Measurements from ENCODE around the gene LRSAM1. TPM values are rescaled to one million over a fixed set of nuclear protein-coding genes. Genes with fewer than 3 reads are reported as not detected.
A peak's percentile ranks its signal among the peaks of the same experiment; 100 is the strongest.

LRSAM1 gene
- total and polyA plus RNA-seq, 4 donors, result 6.6 to 9.7 (median 7.1) TPM

DNA sequence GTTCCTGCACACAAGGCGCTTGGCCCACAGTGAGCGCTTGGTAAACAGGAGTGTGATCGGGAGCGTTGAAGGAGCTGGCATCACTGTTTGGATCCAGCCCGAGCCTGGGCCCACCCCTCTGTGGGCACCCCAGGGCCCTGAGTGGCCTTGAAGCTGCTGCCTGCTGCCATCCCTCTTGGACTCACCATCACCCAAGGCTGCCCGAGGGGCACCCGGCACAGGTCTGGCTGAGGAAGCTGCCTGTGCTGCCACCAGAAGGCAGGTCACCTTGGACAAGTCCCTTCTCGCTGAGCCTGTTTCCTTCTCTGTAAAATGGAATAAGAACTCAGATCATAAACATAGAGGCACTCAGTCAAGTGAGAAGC, 53.6 kb downstream of the LRSAM1 start:
- TF ChIP-seq, protein P1, sequence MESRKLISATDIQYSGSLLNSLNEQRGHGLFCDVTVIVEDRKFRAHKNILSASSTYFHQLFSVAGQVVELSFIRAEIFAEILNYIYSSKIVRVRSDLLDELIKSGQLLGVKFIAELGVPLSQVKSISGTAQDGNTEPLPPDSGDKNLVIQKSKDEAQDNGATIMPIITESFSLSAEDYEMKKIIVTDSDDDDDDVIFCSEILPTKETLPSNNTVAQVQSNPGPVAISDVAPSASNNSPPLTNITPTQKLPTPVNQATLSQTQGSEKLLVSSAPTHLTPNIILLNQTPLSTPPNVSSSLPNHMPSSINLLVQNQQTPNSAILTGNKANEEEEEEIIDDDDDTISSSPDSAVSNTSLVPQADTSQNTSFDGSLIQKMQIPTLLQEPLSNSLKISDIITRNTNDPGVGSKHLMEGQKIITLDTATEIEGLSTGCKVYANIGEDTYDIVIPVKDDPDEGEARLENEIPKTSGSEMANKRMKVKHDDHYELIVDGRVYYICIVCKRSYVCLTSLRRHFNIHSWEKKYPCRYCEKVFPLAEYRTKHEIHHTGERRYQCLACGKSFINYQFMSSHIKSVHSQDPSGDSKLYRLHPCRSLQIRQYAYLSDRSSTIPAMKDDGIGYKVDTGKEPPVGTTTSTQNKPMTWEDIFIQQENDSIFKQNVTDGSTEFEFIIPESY (IDR thresholded peaks at IDR 0.05), result no peak
- no peak for TF ChIP-seq SP1 (IDR thresholded peaks at IDR 0.05)
- no peak for TF ChIP-seq FOXA2 (IDR thresholded peaks at IDR 0.05)
- TF ChIP-seq, protein P2, sequence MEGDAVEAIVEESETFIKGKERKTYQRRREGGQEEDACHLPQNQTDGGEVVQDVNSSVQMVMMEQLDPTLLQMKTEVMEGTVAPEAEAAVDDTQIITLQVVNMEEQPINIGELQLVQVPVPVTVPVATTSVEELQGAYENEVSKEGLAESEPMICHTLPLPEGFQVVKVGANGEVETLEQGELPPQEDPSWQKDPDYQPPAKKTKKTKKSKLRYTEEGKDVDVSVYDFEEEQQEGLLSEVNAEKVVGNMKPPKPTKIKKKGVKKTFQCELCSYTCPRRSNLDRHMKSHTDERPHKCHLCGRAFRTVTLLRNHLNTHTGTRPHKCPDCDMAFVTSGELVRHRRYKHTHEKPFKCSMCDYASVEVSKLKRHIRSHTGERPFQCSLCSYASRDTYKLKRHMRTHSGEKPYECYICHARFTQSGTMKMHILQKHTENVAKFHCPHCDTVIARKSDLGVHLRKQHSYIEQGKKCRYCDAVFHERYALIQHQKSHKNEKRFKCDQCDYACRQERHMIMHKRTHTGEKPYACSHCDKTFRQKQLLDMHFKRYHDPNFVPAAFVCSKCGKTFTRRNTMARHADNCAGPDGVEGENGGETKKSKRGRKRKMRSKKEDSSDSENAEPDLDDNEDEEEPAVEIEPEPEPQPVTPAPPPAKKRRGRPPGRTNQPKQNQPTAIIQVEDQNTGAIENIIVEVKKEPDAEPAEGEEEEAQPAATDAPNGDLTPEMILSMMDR (IDR thresholded peaks at IDR 0.05; ENCODE audit: low read depth, low read length, missing input control), result no peak
- no peak overlapping the region for H3K27ac ChIP-seq (ENCODE audit: low read depth in 1 of 2, low read length in 2 of 2)
- no peak overlapping the region for H3K9ac ChIP-seq (ENCODE audit: low read depth in 1 of 2, low read length in 2 of 2)
- no peaks in the 10 kb centered on the region for H3K9me3 ChIP-seq (ENCODE audit: control insufficient read depth in 4 of 4, low read length in 3 of 4)
- no peaks in the 10 kb centered on the region for H3K4me1 ChIP-seq (ENCODE audit: control insufficient read depth in 4 of 4, insufficient read depth in 4 of 4, low read length in 3 of 4)
- 88% methylated on average over 8 of the region's 8 CpGs for WGBS
- no peaks in the 10 kb centered on the region for H3K27me3 ChIP-seq (ENCODE audit: control insufficient read depth in 4 of 4, insufficient read depth in 4 of 4, low read length in 3 of 4)
- peaks cover 0 to 5% (median 3%) of the 10 kb centered on the region in 4 donors for H3K36me3 ChIP-seq (ENCODE audit: control insufficient read depth in 4 of 4, insufficient read depth in 3 of 4, low read depth in 1 of 4, low read length in 3 of 4)
- no peak overlapping the region for H3K4me3 ChIP-seq (ENCODE audit: low read depth in 1 of 3, low read length in 3 of 3)
- DNase-seq (ENCODE audit: low spot score), result no peak

DNA sequence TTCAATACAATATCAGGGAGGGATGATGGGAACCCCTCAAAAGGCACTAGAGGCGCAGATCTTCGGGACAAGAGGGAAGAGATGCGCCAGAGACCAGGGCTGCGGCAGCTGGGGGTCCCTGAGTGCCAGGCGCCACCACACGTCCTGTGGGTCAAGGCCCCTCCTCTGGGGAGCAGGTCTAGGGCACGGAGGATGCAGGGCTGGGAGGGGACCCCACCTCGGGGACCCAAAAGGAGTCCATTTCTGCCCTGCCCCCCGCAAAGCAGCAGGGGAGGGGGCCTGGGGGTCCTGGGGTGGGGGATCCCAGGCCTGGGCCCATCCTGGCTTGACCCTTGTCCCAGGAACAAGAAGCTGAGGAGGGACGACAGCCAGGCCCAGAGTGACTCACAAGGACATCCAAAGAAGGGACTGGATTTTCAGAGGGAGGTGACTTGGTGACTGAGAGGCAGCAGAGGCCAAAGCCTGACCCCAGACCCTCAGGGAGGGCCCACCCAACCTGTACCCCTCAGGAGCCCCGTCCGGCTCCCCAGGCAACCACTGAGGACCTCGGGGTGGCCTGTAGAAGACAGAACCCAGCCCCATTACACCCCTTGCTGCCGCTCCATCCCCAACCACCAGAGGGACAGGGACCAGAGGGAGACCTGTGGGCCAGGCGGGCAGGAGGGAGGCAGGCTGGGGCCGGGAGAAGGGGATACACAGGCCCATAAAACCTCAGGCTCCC, 54.2 kb downstream of the LRSAM1 start:
- Histone ChIP-seq H3K9me3 (ENCODE audit: control insufficient read depth in 4 of 4, low read length in 3 of 4) (no peaks in the 10 kb centered on the region), H3K27me3 (ENCODE audit: control insufficient read depth in 4 of 4, insufficient read depth in 4 of 4, low read length in 3 of 4) (no peaks in the 10 kb centered on the region), H3K27ac (ENCODE audit: low read depth in 1 of 2, low read length in 2 of 2) (no peak overlapping the region), H3K4me1 (ENCODE audit: control insufficient read depth in 4 of 4, insufficient read depth in 4 of 4, low read length in 3 of 4) (no peaks in the 10 kb centered on the region), H3K9ac (ENCODE audit: low read depth in 1 of 2, low read length in 2 of 2) (no peak overlapping the region), H3K4me3 (ENCODE audit: low read depth in 1 of 3, low read length in 3 of 3) (no peak overlapping the region), H3K36me3 (ENCODE audit: control insufficient read depth in 4 of 4, insufficient read depth in 3 of 4, low read depth in 1 of 4, low read length in 3 of 4) (peaks cover 0 to 5% (median 3%) of the 10 kb centered on the region in 4 donors)
- peak; percentile 34 to 74 for TF ChIP-seq RAD21 (IDR thresholded peaks at IDR 0.05)
- TF ChIP-seq, protein P2 (IDR thresholded peaks at IDR 0.05; ENCODE audit: low read depth, low read length, missing input control), result peak; percentile 44
- no peak for TF ChIP-seq HNF4A (conservative IDR thresholded peaks at IDR 0.05)
- TF ChIP-seq TAF1 (conservative IDR thresholded peaks at IDR 0.05), result no peak
- TF ChIP-seq NR2F2 (IDR thresholded peaks at IDR 0.05), result no peak
- no peak for DNase-seq (ENCODE audit: low spot score)
- 73% methylated on average over 16 of the region's 16 CpGs for WGBS

DNA sequence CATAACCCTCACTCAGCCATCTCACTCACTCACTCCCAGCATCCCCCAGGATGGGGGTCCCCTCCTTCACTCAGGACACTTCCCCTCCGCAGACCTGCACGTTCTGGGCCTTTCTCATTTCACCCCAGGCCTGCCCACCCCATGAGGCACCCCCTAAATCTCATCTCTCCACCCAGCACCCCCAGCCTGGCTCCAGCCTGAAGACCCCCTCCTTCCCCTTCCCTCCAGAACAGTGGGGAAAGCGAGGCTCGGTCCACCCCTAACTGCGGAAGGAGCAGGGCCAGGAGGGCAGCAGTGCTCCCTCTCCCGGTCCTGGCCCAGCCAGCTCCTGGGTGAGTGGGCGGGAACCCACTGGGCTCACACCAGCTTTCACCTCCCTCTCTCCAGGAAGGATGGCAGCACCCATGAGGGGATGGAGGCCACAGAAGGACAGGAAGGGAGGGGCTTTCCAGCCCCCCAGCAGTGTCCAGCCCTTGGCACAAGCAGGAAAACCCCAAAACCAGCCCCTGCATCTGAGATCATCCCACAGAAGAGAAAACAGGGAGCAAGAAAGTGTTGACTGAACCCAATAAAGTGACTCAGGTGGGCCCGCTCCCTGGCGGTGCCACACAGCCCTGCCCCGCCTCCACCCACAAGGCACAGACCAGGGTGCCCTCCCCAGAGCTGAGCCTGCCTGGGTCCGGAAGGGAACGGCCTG, 55.0 kb downstream of the LRSAM1 start:
- Histone ChIP-seq H3K9me3 (ENCODE audit: control insufficient read depth in 4 of 4, low read length in 3 of 4) (no peaks in the 10 kb centered on the region), H3K9ac (ENCODE audit: low read depth in 1 of 2, low read length in 2 of 2) (no peak overlapping the region), H3K4me3 (ENCODE audit: low read depth in 1 of 3, low read length in 3 of 3) (no peak overlapping the region), H3K27me3 (ENCODE audit: control insufficient read depth in 4 of 4, insufficient read depth in 4 of 4, low read length in 3 of 4) (no peaks in the 10 kb centered on the region), H3K36me3 (ENCODE audit: control insufficient read depth in 4 of 4, insufficient read depth in 3 of 4, low read depth in 1 of 4, low read length in 3 of 4) (peaks cover 0 to 5% (median 3%) of the 10 kb centered on the region in 4 donors), H3K4me1 (ENCODE audit: control insufficient read depth in 4 of 4, insufficient read depth in 4 of 4, low read length in 3 of 4) (no peaks in the 10 kb centered on the region), H3K27ac (ENCODE audit: low read depth in 1 of 2, low read length in 2 of 2) (no peak overlapping the region)
- DNase-seq (ENCODE audit: low spot score), result no peak
- TF ChIP-seq, protein P1 (IDR thresholded peaks at IDR 0.05), result no peak
- TF ChIP-seq EGR1 (IDR thresholded peaks at IDR 0.05; ENCODE audit: low read depth in 2 of 2) (no peak), FOXA2 (IDR thresholded peaks at IDR 0.05) (no peak)
- WGBS, result 86% methylated on average over 12 of the region's 12 CpGs

All from liver (tissue), 9 donors.